PC-9 (cell line): ENCODE data around the gene UBXN4. TPM values are rescaled to one million over a fixed set of nuclear protein-coding genes. Genes with fewer than 3 reads are reported as not detected.

Source experiments
- BruUV-seq: library from RNA; stranded (reverse); fragments of 400-500 nt; replicated peaks from 2 replicates; lab custom pipeline; 2021; lab: Mats Ljungman, UMichigan
- CTCF ChIA-PET: fragments of 300-600 bp; sonication (Branson Sonifier 250); formaldehyde crosslinking; loops from one replicate; lab custom pipeline; 2022; ENCODE audit warnings: antibody characterized with exemption; lab: Charles Lee
- POLR2A ChIA-PET: fragments of 300-600 bp; sonication (Branson Sonifier 250); formaldehyde crosslinking; loops from one replicate; lab custom pipeline; 2022; ENCODE audit warnings: antibody characterized with exemption; ENCODE audit not compliant: unreplicated experiment; lab: Charles Lee
- DNase-seq, 2 experiments: peaks; one replicate each; pipeline versions ENCODE4 v3.0.0 to v3.0.0-alpha.2; 2015 to 2022; ENCODE audit warnings: mixed read lengths in 1 of 2
- H2AFZ ChIP-seq: fragments of 200-600 bp; sonication (generic); 2 replicates; pipeline ENCODE4 v1.8.1; 2017; ENCODE audit warnings: antibody characterized with exemption
- H3F3A ChIP-seq: fragments of 200-600 bp; sonication (generic); 2 replicates; pipeline ENCODE4 v1.8.1; 2017; ENCODE audit warnings: antibody characterized with exemption, mild to moderate bottlenecking, low read depth; ENCODE audit not compliant: insufficient read depth
- H3K27ac ChIP-seq: fragments of 200-600 bp; sonication (generic); 2 replicates; pipeline ENCODE4 v1.6.1; 2016; ENCODE audit warnings: mixed run types
- H3K27me3 ChIP-seq: fragments of 200-600 bp; sonication (generic); 2 replicates; pipeline ENCODE4 v1.6.1; 2016; ENCODE audit warnings: low read depth, mixed run types; ENCODE audit not compliant: insufficient read depth
- H3K36me3 ChIP-seq: fragments of 200-600 bp; sonication (generic); 2 replicates; pipeline ENCODE4 v1.6.1; 2016; ENCODE audit warnings: low read depth, mixed run types
- H3K4me1 ChIP-seq: fragments of 200-600 bp; sonication (generic); replicated peaks from 2 replicates; pipeline ENCODE4 v1.6.1; 2016; ENCODE audit warnings: mixed run types; ENCODE audit not compliant: insufficient read depth
- H3K4me2 ChIP-seq: fragments of 200-600 bp; sonication (generic); 2 replicates; pipeline ENCODE4 v1.6.1; 2017; ENCODE audit warnings: mixed run types
- H3K4me3 ChIP-seq: fragments of 200-600 bp; sonication (generic); 2 replicates; pipeline ENCODE4 v1.6.1; 2016; ENCODE audit warnings: mixed run types
- H3K79me2 ChIP-seq: fragments of 200-600 bp; sonication (generic); 2 replicates; pipeline ENCODE4 v1.6.1; 2017; ENCODE audit warnings: low read depth, mixed run types
- H3K9me2 ChIP-seq: fragments of 200-600 bp; sonication (generic); 2 replicates; pipeline ENCODE4 v1.8.1; 2017; ENCODE audit warnings: mild to moderate bottlenecking; ENCODE audit not compliant: insufficient read depth
- H3K9me3 ChIP-seq: fragments of 200-600 bp; sonication (generic); 2 replicates; pipeline ENCODE4 v1.8.1; 2016; ENCODE audit warnings: low read depth; ENCODE audit not compliant: insufficient read depth
- H4K20me1 ChIP-seq: fragments of 200-600 bp; sonication (generic); 2 replicates; pipeline ENCODE4 v1.8.1; 2017; ENCODE audit not compliant: insufficient read depth
- CTCF ChIP-seq: fragments of 200-600 bp; sonication (generic); conservative IDR thresholded peaks from 2 replicates; pipeline ENCODE4 v1.6.1; 2017; ENCODE audit warnings: mixed run types, antibody characterized with exemption, mild to moderate bottlenecking, moderate library complexity
- EZH2 ChIP-seq: fragments of 200-600 bp; sonication (generic); IDR thresholded peaks from 2 replicates; pipeline ENCODE4 v1.8.0; 2017; ENCODE audit warnings: antibody characterized with exemption, low read depth
- intact Hi-C: fragments of 100-400 bp; cut with micrococcal nuclease; formaldehyde crosslinking; loops from one replicate; pipeline ENCODE4 v1.10.0; 2022; ENCODE audit not compliant: unreplicated experiment
- total RNA-seq: library from RNA; stranded (reverse); gene quantifications from 2 replicates; pipeline ENCODE4 v1.2.3, GENCODE V29; 2021

Gene UBXN4
- total RNA-seq, 1 experiment from 2014 or later, result 95.0 TPM

- Histone ChIP-seq H3K9me2 (no peaks in the 10 kb centered on the region), H3K27me3 (no peaks in the 10 kb centered on the region), H2AFZ (no peak overlapping the region), H3K79me2 (no peaks in the 10 kb centered on the region), H4K20me1 (no peaks in the 10 kb centered on the region), H3K4me2 (peak overlapping the region; percentile 30), H3K36me3 (peaks cover 31% of the 10 kb centered on the region), H3K4me1 (peaks cover 27% of the 10 kb centered on the region), H3K27ac (peak overlapping the region; percentile 59), H3F3A (peaks cover 31% of the 10 kb centered on the region), H3K9me3 (no peaks in the 10 kb centered on the region), H3K4me3 (no peak overlapping the region)
- TF ChIP-seq EZH2, result no peak
- no peak for TF ChIP-seq CTCF
- no TSS peak for BruUV-seq
- intact Hi-C loops, result loop anchor here (5.0 kb wide), 1 partner anchor 45 kb away; the partner anchor contains the start of gene UBXN4
- DNase-seq, result peak; percentile 31 to 82
- ChIA-PET POLR2A (interaction anchor here (0.6 to 0.7 kb wide), 3 partner anchors 119 to 792 kb away, joined by 3 to 30 read pairs (median 3); partner anchors contain the start of genes R3HDM1 and ZRANB3), CTCF (interaction anchor here (0.6 to 0.7 kb wide), 3 partner anchors 11 to 118 kb away, joined by 5 to 10 read pairs (median 8); no protein-coding TSS in a partner anchor)
Observed at GRCh38 chr2:135786823-135787222, 45.2 kb downstream of the UBXN4 start.

- intact Hi-C loops, result loop anchor here (5.0 kb wide), 1 partner anchor 788 kb away; no protein-coding TSS in a partner anchor
- H3K36me3 ChIP-seq, result peaks cover 4% of the 10 kb centered on the region; the same call in 1 of the 2 replicates
- ChIA-PET POLR2A (interaction anchor here (0.6 kb wide), 1 partner anchor 92 kb away, joined by 3 read pairs; no protein-coding TSS in a partner anchor), CTCF (no interaction called here)
- no peak overlapping the region for H3K4me3 ChIP-seq
- no peaks in the 10 kb centered on the region for H3K27me3 ChIP-seq
- H3K79me2 ChIP-seq, result no peaks in the 10 kb centered on the region
- no peak for TF ChIP-seq CTCF
- TF ChIP-seq EZH2, result no peak
- no peak overlapping the region for H3K4me2 ChIP-seq
- H3K9me3 ChIP-seq, result no peaks in the 10 kb centered on the region
- no peak overlapping the region for H3K27ac ChIP-seq
- no peaks in the 10 kb centered on the region for H3K9me2 ChIP-seq
- DNase-seq, result no peak
- BruUV-seq, result no TSS peak
- no peak overlapping the region for H2AFZ ChIP-seq
- H3F3A ChIP-seq, result peaks cover 23% of the 10 kb centered on the region
- H4K20me1 ChIP-seq, result no peaks in the 10 kb centered on the region
- H3K4me1 ChIP-seq, result peaks cover 28% of the 10 kb centered on the region
Observed at GRCh38 chr2:135790423-135790822, 48.8 kb downstream of the UBXN4 start.

GRCh38 chr2:135791418-135792190 lies 49.9 kb downstream of the UBXN4 start:
- Histone ChIP-seq H2AFZ (no peak overlapping the region), H3F3A (peaks cover 16% of the 10 kb centered on the region), H3K4me1 (peaks cover 23% of the 10 kb centered on the region), H3K4me2 (no peak overlapping the region), H3K36me3 (no peaks in the 10 kb centered on the region), H3K27ac (no peak overlapping the region), H3K9me3 (no peaks in the 10 kb centered on the region), H3K79me2 (no peaks in the 10 kb centered on the region), H3K27me3 (no peaks in the 10 kb centered on the region), H4K20me1 (no peaks in the 10 kb centered on the region), H3K4me3 (no peak overlapping the region), H3K9me2 (no peaks in the 10 kb centered on the region)
- ChIA-PET CTCF (no interaction called here), POLR2A (no interaction called here)
- DNase-seq, result peak in 1 of 2 experiments; percentile 49
- intact Hi-C loops, result loop anchor here (5.0 kb wide), 1 partner anchor 789 kb away; no protein-coding TSS in a partner anchor
- no TSS peak for BruUV-seq
- TF ChIP-seq CTCF, result no peak
- TF ChIP-seq EZH2, result no peak
